ENCODE results near the gene RIPK4. TPM values are rescaled to one million over a fixed set of nuclear protein-coding genes. Genes with fewer than 3 reads are reported as not detected.

Gene RIPK4
- total RNA-seq, 1 experiment from 2014 or later = 20.1 TPM

DNA sequence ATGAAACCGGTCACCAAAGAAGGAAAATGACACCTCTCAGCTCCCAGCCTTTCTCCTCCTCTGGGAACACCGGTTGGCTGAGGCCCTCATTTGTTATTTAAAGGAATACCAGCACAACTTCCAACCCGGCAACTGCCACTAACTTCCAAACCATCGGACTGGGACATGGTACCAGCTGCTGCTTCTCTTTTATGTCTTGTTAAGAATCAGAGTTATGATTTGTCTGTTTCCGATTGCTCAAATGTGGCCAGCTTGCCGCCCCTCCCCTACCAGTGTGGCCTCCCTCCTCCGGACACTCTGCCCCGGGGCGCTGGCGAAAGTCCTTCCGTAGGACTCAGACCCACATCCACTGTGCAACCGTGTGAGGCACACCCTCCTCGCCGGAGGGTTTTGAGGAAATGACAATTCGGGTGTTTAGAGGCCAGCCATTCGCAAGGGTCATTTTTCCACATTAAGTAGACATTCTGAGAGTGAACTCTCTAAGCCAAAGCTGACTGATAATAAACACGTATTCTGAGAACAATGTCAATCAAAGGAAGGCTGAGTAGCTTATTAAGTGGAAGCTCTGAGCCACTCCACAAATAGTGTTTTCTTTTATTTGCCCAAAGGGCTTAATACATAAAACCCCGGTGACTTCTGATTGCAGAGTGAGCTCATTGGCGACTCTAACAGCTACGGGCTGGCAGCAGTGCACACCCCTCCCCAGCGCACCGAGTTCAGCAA lies 5.5 kb downstream of the RIPK4 start:
- no peaks in the 10 kb centered on the region for H3K9me3 Mint-ChIP-seq
- ATAC-seq (peak; percentile 3; the same call in 1 of the 2 replicates), DNase-seq (ENCODE audit: low spot score) (no peak)
- CTCF ChIA-PET = interaction anchor here (0.7 to 14.5 kb wide), 8 partner anchors 9 to 497 kb away, joined by 3 to 207 read pairs (median 22); no protein-coding TSS in a partner anchor
- peaks cover 81% of the 10 kb centered on the region for H3K4me1 Mint-ChIP-seq
- peaks cover 55% of the 10 kb centered on the region for H3K27me3 Mint-ChIP-seq (ENCODE audit: low read depth)
- TF ChIP-seq SMAD3 (CRISPR knock-in tag; IDR thresholded peaks at IDR 0.05; ENCODE audit: borderline replicate concordance) (no peak), ZNF396 (CRISPR knock-in tag; IDR thresholded peaks at IDR 0.05; ENCODE audit: borderline replicate concordance) (no peak), TEAD1 (CRISPR knock-in tag; IDR thresholded peaks at IDR 0.05) (0 out of 2 replicates have a peak, but pooled peaks have one; percentile 34), TEAD4 (CRISPR knock-in tag; IDR thresholded peaks at IDR 0.05) (no peak), SP1 (CRISPR knock-in tag; conservative IDR thresholded peaks at IDR 0.05) (no peak), NFYB (CRISPR knock-in tag; conservative IDR thresholded peaks at IDR 0.05; ENCODE audit: low read depth) (no peak), ZNF121 (CRISPR knock-in tag; IDR thresholded peaks at IDR 0.05) (no peak), ETV6 (CRISPR knock-in tag; IDR thresholded peaks at IDR 0.05) (no peak)
- TF ChIP-seq, protein P1, sequence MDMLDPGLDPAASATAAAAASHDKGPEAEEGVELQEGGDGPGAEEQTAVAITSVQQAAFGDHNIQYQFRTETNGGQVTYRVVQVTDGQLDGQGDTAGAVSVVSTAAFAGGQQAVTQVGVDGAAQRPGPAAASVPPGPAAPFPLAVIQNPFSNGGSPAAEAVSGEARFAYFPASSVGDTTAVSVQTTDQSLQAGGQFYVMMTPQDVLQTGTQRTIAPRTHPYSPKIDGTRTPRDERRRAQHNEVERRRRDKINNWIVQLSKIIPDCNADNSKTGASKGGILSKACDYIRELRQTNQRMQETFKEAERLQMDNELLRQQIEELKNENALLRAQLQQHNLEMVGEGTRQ (CRISPR knock-in tag; IDR thresholded peaks at IDR 0.05) = no peak
- peak overlapping the region; percentile 92 for H3K27ac Mint-ChIP-seq
- POLR2A ChIA-PET = interaction anchor here (0.8 to 2.4 kb wide), 4 partner anchors 9 to 17 kb away, joined by 3 to 8 read pairs (median 5); no protein-coding TSS in a partner anchor
- peak overlapping the region; percentile 82 for H3K4me3 Mint-ChIP-seq
- H3K36me3 Mint-ChIP-seq = peaks cover 11% of the 10 kb centered on the region

- Mint-ChIP-seq H3K27me3 (ENCODE audit: low read depth) (peaks cover 49% of the 10 kb centered on the region), H3K4me1 (peaks cover 83% of the 10 kb centered on the region), H3K4me3 (peak overlapping the region; percentile 82), H3K27ac (0 out of 2 replicates have a peak overlapping the region, but pooled peaks have one; percentile 35), H3K9me3 (no peaks in the 10 kb centered on the region), H3K36me3 (peaks cover 20% of the 10 kb centered on the region)
- no peak for ATAC-seq
- ChIA-PET POLR2A (interaction anchor here (1.2 to 2.4 kb wide), 3 partner anchors 8 to 11 kb away, joined by 4 to 8 read pairs (median 6); no protein-coding TSS in a partner anchor), CTCF (interaction anchor here (1.9 to 14.5 kb wide), 6 partner anchors 8 to 149 kb away, joined by 5 to 207 read pairs (median 27); no protein-coding TSS in a partner anchor)
- DNase-seq (ENCODE audit: low spot score) = no peak
- no peak for TF ChIP-seq ZNF423 (CRISPR knock-in tag; IDR thresholded peaks at IDR 0.05)
- TF ChIP-seq ESRRA (CRISPR knock-in tag; IDR thresholded peaks at IDR 0.05; ENCODE audit: borderline replicate concordance) = no peak
- TF ChIP-seq NR2C2 (CRISPR knock-in tag; IDR thresholded peaks at IDR 0.05) = no peak
- TF ChIP-seq ZNF281 (CRISPR knock-in tag; IDR thresholded peaks at IDR 0.05) = no peak
- TF ChIP-seq RORB (CRISPR knock-in tag; IDR thresholded peaks at IDR 0.05) = no peak
- TF ChIP-seq, protein P2, sequence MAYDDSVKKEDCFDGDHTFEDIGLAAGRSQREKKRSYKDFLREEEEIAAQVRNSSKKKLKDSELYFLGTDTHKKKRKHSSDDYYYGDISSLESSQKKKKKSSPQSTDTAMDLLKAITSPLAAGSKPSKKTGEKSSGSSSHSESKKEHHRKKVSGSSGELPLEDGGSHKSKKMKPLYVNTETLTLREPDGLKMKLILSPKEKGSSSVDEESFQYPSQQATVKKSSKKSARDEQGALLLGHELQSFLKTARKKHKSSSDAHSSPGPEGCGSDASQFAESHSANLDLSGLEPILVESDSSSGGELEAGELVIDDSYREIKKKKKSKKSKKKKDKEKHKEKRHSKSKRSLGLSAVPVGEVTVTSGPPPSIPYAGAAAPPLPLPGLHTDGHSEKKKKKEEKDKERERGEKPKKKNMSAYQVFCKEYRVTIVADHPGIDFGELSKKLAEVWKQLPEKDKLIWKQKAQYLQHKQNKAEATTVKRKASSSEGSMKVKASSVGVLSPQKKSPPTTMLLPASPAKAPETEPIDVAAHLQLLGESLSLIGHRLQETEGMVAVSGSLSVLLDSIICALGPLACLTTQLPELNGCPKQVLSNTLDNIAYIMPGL (CRISPR knock-in tag; IDR thresholded peaks at IDR 0.05) = no peak
- no peak for TF ChIP-seq SMAD4 (CRISPR knock-in tag; IDR thresholded peaks at IDR 0.05)
- TF ChIP-seq RELA (CRISPR knock-in tag; IDR thresholded peaks at IDR 0.05; ENCODE audit: borderline replicate concordance) = no peak
- no peak for TF ChIP-seq NFATC4 (CRISPR knock-in tag; IDR thresholded peaks at IDR 0.05)
- TF ChIP-seq, protein P3, sequence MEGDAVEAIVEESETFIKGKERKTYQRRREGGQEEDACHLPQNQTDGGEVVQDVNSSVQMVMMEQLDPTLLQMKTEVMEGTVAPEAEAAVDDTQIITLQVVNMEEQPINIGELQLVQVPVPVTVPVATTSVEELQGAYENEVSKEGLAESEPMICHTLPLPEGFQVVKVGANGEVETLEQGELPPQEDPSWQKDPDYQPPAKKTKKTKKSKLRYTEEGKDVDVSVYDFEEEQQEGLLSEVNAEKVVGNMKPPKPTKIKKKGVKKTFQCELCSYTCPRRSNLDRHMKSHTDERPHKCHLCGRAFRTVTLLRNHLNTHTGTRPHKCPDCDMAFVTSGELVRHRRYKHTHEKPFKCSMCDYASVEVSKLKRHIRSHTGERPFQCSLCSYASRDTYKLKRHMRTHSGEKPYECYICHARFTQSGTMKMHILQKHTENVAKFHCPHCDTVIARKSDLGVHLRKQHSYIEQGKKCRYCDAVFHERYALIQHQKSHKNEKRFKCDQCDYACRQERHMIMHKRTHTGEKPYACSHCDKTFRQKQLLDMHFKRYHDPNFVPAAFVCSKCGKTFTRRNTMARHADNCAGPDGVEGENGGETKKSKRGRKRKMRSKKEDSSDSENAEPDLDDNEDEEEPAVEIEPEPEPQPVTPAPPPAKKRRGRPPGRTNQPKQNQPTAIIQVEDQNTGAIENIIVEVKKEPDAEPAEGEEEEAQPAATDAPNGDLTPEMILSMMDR (IDR thresholded peaks at IDR 0.05) = no peak
- TF ChIP-seq, protein P4, sequence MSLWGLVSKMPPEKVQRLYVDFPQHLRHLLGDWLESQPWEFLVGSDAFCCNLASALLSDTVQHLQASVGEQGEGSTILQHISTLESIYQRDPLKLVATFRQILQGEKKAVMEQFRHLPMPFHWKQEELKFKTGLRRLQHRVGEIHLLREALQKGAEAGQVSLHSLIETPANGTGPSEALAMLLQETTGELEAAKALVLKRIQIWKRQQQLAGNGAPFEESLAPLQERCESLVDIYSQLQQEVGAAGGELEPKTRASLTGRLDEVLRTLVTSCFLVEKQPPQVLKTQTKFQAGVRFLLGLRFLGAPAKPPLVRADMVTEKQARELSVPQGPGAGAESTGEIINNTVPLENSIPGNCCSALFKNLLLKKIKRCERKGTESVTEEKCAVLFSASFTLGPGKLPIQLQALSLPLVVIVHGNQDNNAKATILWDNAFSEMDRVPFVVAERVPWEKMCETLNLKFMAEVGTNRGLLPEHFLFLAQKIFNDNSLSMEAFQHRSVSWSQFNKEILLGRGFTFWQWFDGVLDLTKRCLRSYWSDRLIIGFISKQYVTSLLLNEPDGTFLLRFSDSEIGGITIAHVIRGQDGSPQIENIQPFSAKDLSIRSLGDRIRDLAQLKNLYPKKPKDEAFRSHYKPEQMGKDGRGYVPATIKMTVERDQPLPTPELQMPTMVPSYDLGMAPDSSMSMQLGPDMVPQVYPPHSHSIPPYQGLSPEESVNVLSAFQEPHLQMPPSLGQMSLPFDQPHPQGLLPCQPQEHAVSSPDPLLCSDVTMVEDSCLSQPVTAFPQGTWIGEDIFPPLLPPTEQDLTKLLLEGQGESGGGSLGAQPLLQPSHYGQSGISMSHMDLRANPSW (CRISPR knock-in tag; conservative IDR thresholded peaks at IDR 0.05; ENCODE audit: low read depth) = no peak
These were observed 6.4 kb downstream of the RIPK4 start for GRCh38 chr21:41760411-41760810.
